ENCODE measurements around the gene TMEM245.
"Not testable (repeated sequence)": the region's sequence is repeated elsewhere in the genome, so short reads cannot be mapped to it uniquely, and the experiment has no call there.

TMEM245 gene

GRCh38 chr9:109060191-109060590 lies 59.6 kb downstream of the TMEM245 start:
- no peak for DNase-seq

GRCh38 chr9:109053121-109053520 lies 66.6 kb downstream of the TMEM245 start:
- not testable (repeated sequence) for DNase-seq

DNA sequence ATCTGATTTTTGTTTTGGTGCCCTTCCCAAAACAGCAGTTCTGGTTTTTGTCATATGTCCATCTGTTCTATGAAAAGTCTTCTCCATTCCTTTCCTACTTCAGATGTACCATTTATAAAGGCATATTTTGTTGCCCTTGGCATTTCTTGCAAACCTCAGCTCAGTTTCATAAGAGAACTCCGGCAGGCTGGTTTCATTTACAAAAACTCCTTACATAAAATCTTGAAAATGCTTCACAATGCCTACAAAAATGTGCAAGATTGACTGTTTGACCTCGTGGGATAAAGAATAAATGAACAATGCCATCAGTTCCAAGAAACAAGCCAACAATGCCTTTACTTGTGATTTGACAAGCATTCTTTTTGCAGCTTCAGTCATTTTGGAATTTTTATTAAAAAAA lies 67.3 kb downstream of the TMEM245 start:
- no peak for DNase-seq

- no peak for DNase-seq
Measured at GRCh38 chr9:109051733-109052132, 68.0 kb downstream of the TMEM245 start.

- DNase-seq, result no peak
Measured at GRCh38 chr9:109050444-109050843, 69.3 kb downstream of the TMEM245 start.

DNA sequence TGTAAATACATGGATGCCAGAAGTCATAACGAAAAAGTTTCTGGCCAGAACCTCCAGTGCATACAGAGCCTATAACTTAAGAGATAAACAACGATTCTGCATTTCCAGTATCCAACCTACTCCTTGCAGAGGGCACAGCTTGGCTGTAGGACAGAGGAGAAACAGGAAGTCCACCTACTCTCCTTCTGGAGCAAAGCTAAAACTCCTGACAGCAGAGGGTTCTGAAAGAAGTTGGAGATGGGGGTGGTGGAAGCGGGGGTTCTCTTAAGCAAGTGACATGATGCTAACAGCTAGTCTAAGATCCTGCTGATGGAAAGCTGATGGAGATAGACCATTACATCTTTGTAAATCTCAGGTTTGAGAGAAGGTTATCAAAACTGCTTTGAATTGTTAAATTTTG lies 70.9 kb downstream of the TMEM245 start:
- no peak for DNase-seq

DNA sequence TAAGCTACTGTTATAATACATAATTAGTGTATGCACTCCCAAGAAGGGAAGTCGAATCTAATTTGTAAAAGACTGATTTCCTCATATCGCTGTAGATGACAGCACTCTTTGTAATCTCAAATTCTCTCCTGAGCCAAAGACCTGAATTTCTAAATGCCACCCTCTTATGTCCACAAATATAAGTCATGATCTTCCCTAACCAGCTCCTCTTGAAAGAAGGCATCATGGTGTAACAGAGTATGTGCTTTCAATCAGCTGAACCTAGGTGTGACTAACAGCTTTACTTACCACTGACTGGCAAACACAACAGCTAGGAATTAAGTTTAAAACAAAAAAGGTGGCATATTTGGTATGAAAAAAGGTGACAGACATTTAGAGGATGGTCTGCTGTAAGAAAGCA lies 72.5 kb downstream of the TMEM245 start:
- DNase-seq, result no peak

DNA sequence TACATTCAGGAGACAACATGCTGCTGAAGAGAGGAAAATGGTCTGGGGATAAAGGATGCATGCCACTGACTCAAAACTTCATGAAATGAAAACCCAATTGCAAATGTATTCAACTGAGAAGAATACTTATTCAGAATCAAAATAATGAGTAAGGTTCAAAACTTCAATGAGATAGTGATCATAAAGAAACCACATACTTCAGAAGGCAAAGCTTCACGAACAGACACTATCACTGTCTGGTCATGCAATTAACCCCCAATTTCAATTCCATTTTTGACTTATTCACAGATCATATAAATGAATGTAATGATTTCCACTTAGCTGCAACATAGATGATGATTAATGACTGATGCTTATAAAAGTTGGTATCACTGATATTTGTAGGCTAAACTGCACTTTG lies 73.4 kb downstream of the TMEM245 start:
- DNase-seq, result no peak

- DNase-seq, result no peak
Measured at GRCh38 chr9:109043578-109043977, 76.2 kb downstream of the TMEM245 start.

- no peak for DNase-seq
Measured at GRCh38 chr9:109040571-109040970, 79.2 kb downstream of the TMEM245 start.

- no peak for DNase-seq
Measured at GRCh38 chr9:109039539-109039938, 80.2 kb downstream of the TMEM245 start.

GRCh38 chr9:109037946-109038715 lies 81.6 kb downstream of the TMEM245 start:
- no peak for DNase-seq

- no peak for DNase-seq
Measured at GRCh38 chr9:109036744-109037680, 82.7 kb downstream of the TMEM245 start.

GRCh38 chr9:109035684-109036423 lies 83.9 kb downstream of the TMEM245 start:
- DNase-seq, result no peak

DNA sequence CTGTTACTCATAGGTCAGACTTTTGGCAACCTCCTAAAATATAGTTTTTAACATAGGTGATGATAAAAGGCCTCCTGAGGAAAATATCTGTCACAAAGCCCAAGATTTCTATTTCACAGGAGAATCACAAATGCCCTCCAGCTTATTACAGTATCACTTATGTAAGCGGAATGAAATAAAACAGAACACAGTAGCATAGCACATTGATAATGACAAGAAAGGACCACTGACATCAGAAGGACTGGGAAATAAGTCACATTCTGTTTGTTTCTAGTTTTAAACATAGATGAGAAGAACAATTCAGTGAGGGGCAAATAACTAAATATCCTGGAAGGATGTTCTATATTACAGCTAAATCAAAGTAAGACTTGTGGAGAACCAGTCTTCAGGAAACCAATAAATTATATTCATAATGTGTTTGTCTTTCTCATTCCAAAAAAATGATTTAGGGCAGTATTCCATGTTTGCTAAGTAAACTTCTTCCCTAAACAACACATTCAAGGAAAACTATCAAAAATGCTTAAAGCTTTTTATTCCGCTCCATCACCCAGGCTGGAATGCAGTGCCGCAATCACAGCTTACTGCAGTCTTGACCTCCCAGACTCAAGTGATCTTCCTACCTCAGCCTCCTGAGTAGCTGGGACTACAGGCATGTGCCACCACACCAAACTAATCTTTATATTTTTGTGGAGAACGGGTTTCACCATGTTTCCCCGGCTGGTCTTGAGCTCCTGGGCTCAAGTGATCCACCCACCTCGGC lies 85.6 kb downstream of the TMEM245 start:
- no peak for DNase-seq

DNA sequence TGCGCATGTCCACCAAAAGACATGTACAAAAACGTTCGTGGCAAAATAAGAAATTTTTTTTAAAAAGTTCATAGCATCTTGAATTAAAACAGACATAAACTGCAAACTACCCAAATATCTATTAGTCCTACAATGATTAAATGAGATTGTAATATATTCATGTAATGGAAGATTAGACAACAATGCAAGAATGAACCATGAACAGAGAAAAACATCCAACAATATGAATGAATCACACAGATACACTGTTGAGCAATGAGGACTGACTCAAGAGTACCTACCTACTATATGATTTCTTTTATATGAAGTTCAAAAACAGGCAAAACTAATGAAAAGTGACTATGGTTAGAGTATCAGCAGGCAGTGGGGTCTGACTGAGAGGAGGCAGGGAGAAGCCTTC lies 88.5 kb downstream of the TMEM245 start:
- DNase-seq, result no peak

- DNase-seq, result no peak
Measured at GRCh38 chr9:109030426-109030825, 89.3 kb downstream of the TMEM245 start.

DNA sequence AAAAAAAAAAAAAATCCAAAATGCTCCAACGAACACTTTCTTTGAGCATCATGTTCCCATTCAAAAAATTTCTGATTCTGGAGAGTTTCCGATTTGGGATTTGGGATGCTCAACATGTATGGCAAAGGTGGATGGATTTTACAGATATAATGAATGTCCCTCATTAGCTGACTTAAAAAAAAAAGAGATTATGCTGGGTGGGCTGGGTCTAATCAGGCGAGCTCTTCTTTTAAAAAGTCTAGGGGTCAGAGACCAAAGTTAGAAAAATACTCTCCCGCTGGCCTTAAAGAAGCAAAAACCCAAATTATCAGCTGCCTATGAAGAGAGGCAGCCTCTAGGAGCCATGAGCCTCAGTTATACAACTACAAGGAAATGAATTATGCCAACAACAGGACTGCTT lies 91.3 kb downstream of the TMEM245 start:
- DNase-seq, result no peak

DNA sequence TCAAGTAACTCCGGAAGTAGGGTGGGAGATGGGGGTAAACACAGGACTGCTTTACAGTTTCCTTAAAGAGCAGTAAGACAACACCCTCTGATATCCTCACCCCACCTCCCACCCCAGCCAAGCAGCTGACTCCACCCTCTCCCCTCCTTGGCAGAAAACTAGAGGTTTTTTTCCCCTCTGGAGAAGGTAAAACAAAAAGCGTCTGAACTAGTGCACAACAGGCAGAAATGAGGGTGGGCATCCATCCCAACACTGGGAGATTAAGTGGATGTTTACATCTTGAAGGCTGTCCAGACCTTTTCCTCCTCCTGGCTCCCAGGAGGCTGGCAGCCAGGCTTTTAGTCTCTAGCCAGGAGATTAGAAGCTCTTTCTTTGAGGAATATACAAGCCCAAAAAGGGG lies 92.6 kb downstream of the TMEM245 start:
- DNase-seq, result peak; percentile 49

DNA sequence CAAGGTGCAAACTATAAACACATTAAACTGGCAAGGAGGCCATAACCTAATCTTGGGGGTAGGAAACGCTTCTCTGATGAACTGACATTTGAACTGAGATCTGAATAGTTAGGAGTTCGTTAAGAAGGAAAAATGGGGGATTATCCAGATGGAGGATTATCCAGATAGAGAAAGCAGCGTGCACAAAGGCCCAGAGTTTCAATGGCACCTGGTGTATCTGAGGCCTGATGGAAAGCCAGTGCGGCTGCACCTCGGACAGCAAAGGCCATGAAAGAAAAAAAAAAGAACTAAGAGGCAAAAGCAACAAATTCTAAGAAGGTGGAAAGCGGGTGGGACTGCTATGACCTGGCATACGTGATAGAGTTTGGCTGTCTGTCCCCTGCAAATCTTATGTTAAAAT lies 93.4 kb downstream of the TMEM245 start:
- DNase-seq, result no peak

- peak; percentile 53 for DNase-seq
Measured at GRCh38 chr9:109022873-109023272, 96.9 kb downstream of the TMEM245 start.

All from eye (tissue), 1 donor.